GM12873 (cell line): Measurements from ENCODE around the gene IKBKE.
A peak's percentile ranks its signal among the peaks of the same experiment; 100 is the strongest.

Source experiments
- TF ChIP-seq, protein P1 (sequence below): IDR thresholded peaks from 2 replicates; pipeline ENCODE4 v1.5.1; 2012; ENCODE audit warnings: low read depth, mild to moderate bottlenecking, moderate library complexity, low read length, control low read depth; ENCODE audit not compliant: insufficient read depth; ENCODE audit errors: missing control alignments

IKBKE gene

DNA sequence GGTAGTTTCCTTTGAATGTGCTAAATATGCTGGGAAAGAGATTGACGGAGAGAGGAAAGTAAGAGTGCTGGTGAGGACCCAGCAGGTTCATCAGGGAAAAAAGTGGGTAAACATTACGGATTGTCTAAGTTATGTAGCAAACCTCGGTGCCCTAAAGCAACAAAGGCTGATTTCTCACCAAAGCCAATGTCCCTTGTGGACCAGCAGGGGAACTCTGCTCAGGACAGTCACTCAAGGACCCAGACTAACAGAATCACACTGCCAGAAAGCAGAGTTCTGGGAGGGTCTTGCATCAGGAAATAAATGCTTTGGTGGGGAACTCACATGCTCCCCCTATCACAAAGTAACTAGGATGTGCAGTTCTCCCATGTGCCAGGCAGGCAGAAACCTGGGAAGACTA lies 1.7 kb upstream of the IKBKE start:
- TF ChIP-seq, protein P1, sequence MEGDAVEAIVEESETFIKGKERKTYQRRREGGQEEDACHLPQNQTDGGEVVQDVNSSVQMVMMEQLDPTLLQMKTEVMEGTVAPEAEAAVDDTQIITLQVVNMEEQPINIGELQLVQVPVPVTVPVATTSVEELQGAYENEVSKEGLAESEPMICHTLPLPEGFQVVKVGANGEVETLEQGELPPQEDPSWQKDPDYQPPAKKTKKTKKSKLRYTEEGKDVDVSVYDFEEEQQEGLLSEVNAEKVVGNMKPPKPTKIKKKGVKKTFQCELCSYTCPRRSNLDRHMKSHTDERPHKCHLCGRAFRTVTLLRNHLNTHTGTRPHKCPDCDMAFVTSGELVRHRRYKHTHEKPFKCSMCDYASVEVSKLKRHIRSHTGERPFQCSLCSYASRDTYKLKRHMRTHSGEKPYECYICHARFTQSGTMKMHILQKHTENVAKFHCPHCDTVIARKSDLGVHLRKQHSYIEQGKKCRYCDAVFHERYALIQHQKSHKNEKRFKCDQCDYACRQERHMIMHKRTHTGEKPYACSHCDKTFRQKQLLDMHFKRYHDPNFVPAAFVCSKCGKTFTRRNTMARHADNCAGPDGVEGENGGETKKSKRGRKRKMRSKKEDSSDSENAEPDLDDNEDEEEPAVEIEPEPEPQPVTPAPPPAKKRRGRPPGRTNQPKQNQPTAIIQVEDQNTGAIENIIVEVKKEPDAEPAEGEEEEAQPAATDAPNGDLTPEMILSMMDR = peak; percentile 33

GRCh38 chr1:206469411-206469932 lies 804 bp upstream of the IKBKE start:
- TF ChIP-seq, protein P1 = no peak

- TF ChIP-seq, protein P1 = no peak
Measured at GRCh38 chr1:206470692-206471414, 577 bp downstream of the IKBKE start.

GRCh38 chr1:206471415-206471801 lies 1.1 kb downstream of the IKBKE start:
- TF ChIP-seq, protein P1 = no peak

GRCh38 chr1:206472024-206472423 lies 1.7 kb downstream of the IKBKE start:
- TF ChIP-seq, protein P1 = no peak

DNA sequence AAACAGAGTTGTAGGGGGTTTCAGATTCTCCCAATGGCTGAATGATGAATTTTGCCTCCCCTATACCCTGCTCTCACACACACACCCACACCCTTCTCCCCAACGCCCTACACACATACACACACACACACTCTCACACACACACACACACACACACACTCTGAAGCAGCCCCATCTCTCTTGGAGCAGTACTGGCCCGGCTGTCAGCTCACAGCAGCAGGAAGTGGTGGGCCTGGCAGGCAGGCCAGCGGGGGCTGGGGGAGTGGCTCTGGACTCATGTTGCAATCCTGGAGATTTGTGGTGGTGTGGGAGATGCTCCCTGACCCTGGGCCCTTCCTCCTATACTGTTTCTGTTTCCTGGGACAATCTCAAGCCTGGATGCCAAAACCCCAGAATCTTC lies 2.2 kb downstream of the IKBKE start:
- TF ChIP-seq, protein P1 = no peak

GRCh38 chr1:206472886-206473285 lies 2.6 kb downstream of the IKBKE start:
- TF ChIP-seq, protein P1 = no peak
